CD14-positive monocyte (primary cell): Measurements from ENCODE around the gene GALNT15. TPM values are rescaled to one million over a fixed set of nuclear protein-coding genes. Genes with fewer than 3 reads are reported as not detected.
A peak's percentile ranks its signal among the peaks of the same experiment; 100 is the strongest.

Experiments used
- DNase-seq, 3 donors: peaks; one replicate each; pipeline ENCODE4 v3.0.0-alpha.2; 2011 to 2022
- H2AFZ ChIP-seq: 2 replicates; pipeline ENCODE4 v1.6.0; 2012; ENCODE audit warnings: mild to moderate bottlenecking, low read depth, low read length, inconsistent platforms; ENCODE audit not compliant: insufficient read depth, poor library complexity, severe bottlenecking
- H3K27ac ChIP-seq, 2 donors: 1 replicate in 1 of 2; 2 replicates in 1 of 2; pipeline ENCODE4 v1.5.1; 2012 to 2013; ENCODE audit warnings: low read length in 2 of 2, control low read depth in 1 of 2, inconsistent platforms in 1 of 2, low read depth in 1 of 2, mild to moderate bottlenecking in 1 of 2
- H3K27me3 ChIP-seq, 2 donors: one replicate each; pipeline versions ENCODE4 v1.6.0 to v1.6.1; 2011 to 2013; ENCODE audit warnings: low read length in 2 of 2; ENCODE audit not compliant: control insufficient read depth in 2 of 2, insufficient read depth in 2 of 2
- H3K36me3 ChIP-seq, 2 donors: replicated peaks in 1 of 2; 1 replicate in 1 of 2; 2 replicates in 1 of 2; pipeline versions ENCODE4 v1.5.1 to v1.6.1; 2012 to 2013; ENCODE audit warnings: low read length in 2 of 2, control low read depth in 1 of 2, inconsistent platforms in 1 of 2, mild to moderate bottlenecking in 1 of 2; ENCODE audit not compliant: insufficient read depth in 2 of 2, control insufficient read depth in 1 of 2
- H3K4me1 ChIP-seq, 2 donors: 1 replicate in 1 of 2; 2 replicates in 1 of 2; pipeline versions ENCODE4 v1.5.1 to v1.6.1; 2012 to 2013; ENCODE audit warnings: low read length in 2 of 2, control low read depth in 1 of 2, inconsistent platforms in 1 of 2, mild to moderate bottlenecking in 1 of 2, moderate library complexity in 1 of 2; ENCODE audit not compliant: insufficient read depth in 2 of 2, control insufficient read depth in 1 of 2
- H3K4me2 ChIP-seq: replicated peaks from 2 replicates; pipeline ENCODE3; 2012; ENCODE audit warnings: low read length, moderate library complexity, mild to moderate bottlenecking; ENCODE audit not compliant: poor library complexity, severe bottlenecking; ENCODE audit errors: extremely low read depth
- H3K4me3 ChIP-seq, 3 experiments: fragments of 200-600 bp in 1 of 3; sonication (generic) in 1 of 3; replicated peaks in 1 of 3; 1 replicate in 2 of 3; 2 replicates in 1 of 3; pipeline ENCODE4 v1.5.1; 2011 to 2013; ENCODE audit warnings: low read length in 3 of 3, mild to moderate bottlenecking in 3 of 3, control low read depth in 2 of 3, low read depth in 2 of 3, inconsistent platforms in 1 of 3, moderate library complexity in 1 of 3
- H3K79me2 ChIP-seq: 2 replicates; pipeline ENCODE4 v1.6.0; 2012; ENCODE audit warnings: mild to moderate bottlenecking, control low read depth, inconsistent platforms, low read length, moderate library complexity; ENCODE audit not compliant: insufficient read depth
- H3K9ac ChIP-seq: 2 replicates; pipeline ENCODE4 v1.6.0; 2017; ENCODE audit warnings: low read length, mild to moderate bottlenecking; ENCODE audit not compliant: insufficient read depth, poor library complexity, severe bottlenecking
- H3K9me3 ChIP-seq, 2 donors: replicated peaks in 1 of 2; 1 replicate in 1 of 2; 2 replicates in 1 of 2; pipeline versions ENCODE4 v1.5.1 to v1.6.1; 2012 to 2013; ENCODE audit warnings: low read length in 2 of 2, control low read depth in 1 of 2; ENCODE audit not compliant: control insufficient read depth in 1 of 2, insufficient read depth in 1 of 2
- H4K20me1 ChIP-seq: 2 replicates; pipeline ENCODE4 v1.6.0; 2012; ENCODE audit warnings: mild to moderate bottlenecking, low read length, control low read depth, moderate library complexity; ENCODE audit not compliant: insufficient read depth
- H3K27ac Mint-ChIP-seq, 7 donors: one replicate each; pipeline ENCODE4 v1.8.0; 2020; ENCODE audit warnings: mild to moderate bottlenecking in 7 of 7, mixed read lengths in 7 of 7, moderate library complexity in 6 of 7, inconsistent platforms in 2 of 7
- H3K27me3 Mint-ChIP-seq, 3 donors: one replicate each; pipeline ENCODE4 v1.8.0; 2021 to 2022; ENCODE audit warnings: low read depth in 3 of 3, mild to moderate bottlenecking in 3 of 3, mixed read lengths in 3 of 3, moderate library complexity in 3 of 3, inconsistent platforms in 1 of 3
- H3K36me3 Mint-ChIP-seq, 2 donors: one replicate each; pipeline ENCODE4 v1.8.0; 2020; ENCODE audit warnings: mixed read lengths in 2 of 2, inconsistent platforms in 1 of 2, mild to moderate bottlenecking in 1 of 2
- H3K4me1 Mint-ChIP-seq: one replicate; pipeline ENCODE4 v1.8.0; 2020; ENCODE audit warnings: mild to moderate bottlenecking, mixed read lengths
- H3K4me3 Mint-ChIP-seq, 2 donors: one replicate each; pipeline ENCODE4 v1.8.0; 2020; ENCODE audit warnings: mild to moderate bottlenecking in 2 of 2, mixed read lengths in 2 of 2, moderate library complexity in 1 of 2
- H3K9me3 Mint-ChIP-seq, 7 donors: one replicate each; pipeline ENCODE4 v1.8.0; 2020 to 2022; ENCODE audit warnings: mixed read lengths in 7 of 7, mild to moderate bottlenecking in 6 of 7, moderate library complexity in 6 of 7, inconsistent platforms in 2 of 7
- WGBS: methylation state at CpG from one replicate; pipeline ENCODE4 v1.1.5; 2013; ENCODE audit warnings: missing lambda C conversion rate; ENCODE audit not compliant: insufficient coverage; 5-methylcytosine and 5-hydroxymethylcytosine counted together
- intact Hi-C, 2 donors: fragments of 100-400 bp; cut with micrococcal nuclease; formaldehyde crosslinking; loops; one replicate each; pipeline versions ENCODE4 v1.15.0 to v1.15.1; 2023
- polyA plus RNA-seq, 3 donors: library from polyadenylated mRNA; depleted of rRNA in 1 of 3; unstranded in 2 of 3; stranded (reverse) in 1 of 3; fragments of 300-500 nt in 2 of 3; fragments of >200 nt in 1 of 3; fragmentation: Illumina TruSeq in 2 of 3; gene quantifications; 1 replicate in 2 of 3; 2 replicates in 1 of 3; pipeline ENCODE4 v1.2.3, GENCODE V29; 2012 to 2021
- TF ChIP-seq, protein P1 (sequence below): fragments of 200-600 bp; IDR thresholded peaks from one replicate; pipeline ENCODE4 v1.8.0; 2022; ENCODE audit warnings: antibody characterized with exemption, mild to moderate bottlenecking

The GALNT15 gene
- polyA plus RNA-seq, 3 donors: not detected

DNA sequence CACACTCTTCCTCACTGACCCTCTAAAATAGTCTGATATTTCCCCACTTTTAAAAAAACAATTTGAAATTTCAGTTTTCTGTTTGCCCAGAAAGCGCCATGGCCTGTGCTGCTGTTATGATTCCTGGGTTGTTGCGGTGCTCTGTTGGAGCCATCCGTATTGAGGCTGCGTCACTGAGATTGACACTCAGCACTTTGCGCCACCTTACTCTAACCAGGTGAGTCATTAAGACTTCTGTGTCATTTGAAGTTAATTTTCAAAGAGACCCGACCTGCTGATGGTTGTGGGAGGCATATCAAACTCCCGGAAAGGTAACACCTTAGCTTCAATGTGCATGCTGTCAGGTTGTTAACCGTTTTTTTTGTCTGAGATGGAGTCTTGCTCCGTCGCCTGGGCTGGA is 96.4 kb downstream of the GALNT15 start:
- Histone ChIP-seq H3K4me3 (no peak overlapping the region), H4K20me1 (no peaks in the 10 kb centered on the region), H3K4me2 (no peak overlapping the region), H3K36me3 (peaks cover 43 to 54% of the 10 kb centered on the region in 2 donors), H3K27me3 (no peaks in the 10 kb centered on the region), H3K9ac (no peak overlapping the region), H3K79me2 (peaks cover 31% of the 10 kb centered on the region), H3K9me3 (no peaks in the 10 kb centered on the region), H3K4me1 (peaks cover 2 to 5% of the 10 kb centered on the region in 2 donors), H2AFZ (no peak overlapping the region), H3K27ac (no peak overlapping the region)
- 100% methylated on average over 10 of the region's 10 CpGs for WGBS
- TF ChIP-seq, protein P1, sequence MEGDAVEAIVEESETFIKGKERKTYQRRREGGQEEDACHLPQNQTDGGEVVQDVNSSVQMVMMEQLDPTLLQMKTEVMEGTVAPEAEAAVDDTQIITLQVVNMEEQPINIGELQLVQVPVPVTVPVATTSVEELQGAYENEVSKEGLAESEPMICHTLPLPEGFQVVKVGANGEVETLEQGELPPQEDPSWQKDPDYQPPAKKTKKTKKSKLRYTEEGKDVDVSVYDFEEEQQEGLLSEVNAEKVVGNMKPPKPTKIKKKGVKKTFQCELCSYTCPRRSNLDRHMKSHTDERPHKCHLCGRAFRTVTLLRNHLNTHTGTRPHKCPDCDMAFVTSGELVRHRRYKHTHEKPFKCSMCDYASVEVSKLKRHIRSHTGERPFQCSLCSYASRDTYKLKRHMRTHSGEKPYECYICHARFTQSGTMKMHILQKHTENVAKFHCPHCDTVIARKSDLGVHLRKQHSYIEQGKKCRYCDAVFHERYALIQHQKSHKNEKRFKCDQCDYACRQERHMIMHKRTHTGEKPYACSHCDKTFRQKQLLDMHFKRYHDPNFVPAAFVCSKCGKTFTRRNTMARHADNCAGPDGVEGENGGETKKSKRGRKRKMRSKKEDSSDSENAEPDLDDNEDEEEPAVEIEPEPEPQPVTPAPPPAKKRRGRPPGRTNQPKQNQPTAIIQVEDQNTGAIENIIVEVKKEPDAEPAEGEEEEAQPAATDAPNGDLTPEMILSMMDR: no peak
- intact Hi-C loops: no loop called here
- Mint-ChIP-seq H3K27ac (peak overlapping the region in 3 of 7 donors; percentile 21 to 52 (median 47)), H3K4me1 (peaks cover 7% of the 10 kb centered on the region), H3K27me3 (peaks cover 0 to 2% (median 0%) of the 10 kb centered on the region in 3 donors), H3K36me3 (peaks cover 42 to 44% of the 10 kb centered on the region in 2 donors), H3K4me3 (no peak overlapping the region), H3K9me3 (no peaks in the 10 kb centered on the region)
- DNase-seq: no peak

DNA sequence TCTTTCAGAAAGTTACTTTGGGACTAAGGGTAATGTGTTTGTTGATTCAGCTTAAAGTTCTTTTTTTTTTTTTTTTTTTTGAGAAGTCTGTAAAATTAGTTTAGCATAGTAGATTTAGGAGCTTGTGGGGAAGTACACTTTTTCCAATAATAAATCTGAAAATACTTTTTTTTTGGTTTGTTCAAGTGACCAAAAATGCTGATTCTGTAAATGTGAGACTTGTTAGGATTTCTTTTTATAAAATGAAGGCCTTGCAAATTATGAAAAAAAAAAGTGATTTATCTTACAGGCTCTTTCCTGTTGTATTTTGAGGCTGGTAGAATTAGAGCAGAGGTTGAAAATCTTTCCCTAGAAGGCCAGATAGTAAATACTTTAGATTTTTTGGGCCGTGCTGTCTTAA is 98.1 kb downstream of the GALNT15 start:
- peaks cover 48 to 69% of the 10 kb centered on the region in 2 donors for H3K36me3 ChIP-seq
- no peaks in the 10 kb centered on the region for H3K9me3 Mint-ChIP-seq
- TF ChIP-seq, protein P1: no peak

More for the DNA sequence above, 98.1 kb downstream of the GALNT15 start:
- Mint-ChIP-seq H3K36me3 (peaks cover 49 to 57% of the 10 kb centered on the region in 2 donors), H3K27ac (no peak overlapping the region), H3K4me3 (no peak overlapping the region), H3K27me3 (no peaks in the 10 kb centered on the region), H3K4me1 (no peaks in the 10 kb centered on the region)
- no peaks in the 10 kb centered on the region for H4K20me1 ChIP-seq
- no peak overlapping the region for H3K4me2 ChIP-seq
- peaks cover 14% of the 10 kb centered on the region for H3K79me2 ChIP-seq
- intact Hi-C loops: no loop called here
- no CpG with 5 or more reads among the region's 1 CpG for WGBS
- H3K4me1 ChIP-seq: no peaks in the 10 kb centered on the region
- no peak overlapping the region for H3K9ac ChIP-seq
- no peak overlapping the region for H3K27ac ChIP-seq
- no peak overlapping the region for H3K4me3 ChIP-seq
- no peaks in the 10 kb centered on the region for H3K27me3 ChIP-seq
- no peak for DNase-seq
- H3K9me3 ChIP-seq: no peaks in the 10 kb centered on the region
- no peak overlapping the region for H2AFZ ChIP-seq
